Neutrophil (primary cell): ENCODE data around the gene GBE1.

ENCODE experiments used
- H3K27ac ChIP-seq: fragments of 200-600 bp; sonication (generic); 2 replicates; pipeline ENCODE4 v1.5.1; 2016; ENCODE audit warnings: mild to moderate bottlenecking, moderate library complexity
- H3K27me3 ChIP-seq: fragments of 200-600 bp; sonication (generic); 2 replicates; pipeline ENCODE4 v1.6.0; 2016; ENCODE audit warnings: mild to moderate bottlenecking
- H3K36me3 ChIP-seq: fragments of 200-600 bp; sonication (generic); 2 replicates; pipeline ENCODE4 v1.5.1; 2017
- H3K4me1 ChIP-seq, 2 experiments: fragments of 200-600 bp in 1 of 2; sonication (generic) in 1 of 2; 1 replicate in 1 of 2; 2 replicates in 1 of 2; pipeline versions ENCODE4 v1.5.1 to v1.6.1; 2013 to 2016; ENCODE audit warnings: low read depth in 1 of 2, low read length in 1 of 2, mild to moderate bottlenecking in 1 of 2, moderate library complexity in 1 of 2; ENCODE audit not compliant: control insufficient read depth in 1 of 2, insufficient read depth in 1 of 2
- H3K4me3 ChIP-seq, 2 experiments: fragments of 200-600 bp in 1 of 2; sonication (generic) in 1 of 2; 1 replicate in 1 of 2; 2 replicates in 1 of 2; pipeline ENCODE4 v1.5.1; 2013 to 2016; ENCODE audit warnings: low read depth in 1 of 2, low read length in 1 of 2, mild to moderate bottlenecking in 1 of 2, moderate library complexity in 1 of 2
- H3K9me3 ChIP-seq: fragments of 200-600 bp; sonication (generic); 2 replicates; pipeline ENCODE4 v1.5.1; 2016
- CTCF ChIP-seq: fragments of 200-600 bp; sonication (generic); IDR thresholded peaks from 2 replicates; pipeline ENCODE4 v1.5.1; 2016; ENCODE audit warnings: antibody characterized with exemption

Gene GBE1

GRCh38 chr3:81716870-81717509 lies 44.5 kb downstream of the GBE1 start:
- H3K9me3 ChIP-seq: no peaks in the 10 kb centered on the region
- H3K4me3 ChIP-seq: no peak overlapping the region
- no peaks in the 10 kb centered on the region for H3K36me3 ChIP-seq
- H3K4me1 ChIP-seq: peaks cover 9 to 19% of the 10 kb centered on the region in 2 experiments
- H3K27me3 ChIP-seq: no peaks in the 10 kb centered on the region
- H3K27ac ChIP-seq: peak overlapping the region; percentile 59
- TF ChIP-seq CTCF: no peak

- Histone ChIP-seq H3K27ac (peak overlapping the region; percentile 5), H3K4me1 (peaks cover 18 to 28% of the 10 kb centered on the region in 2 experiments)
Observed at GRCh38 chr3:81713031-81713430, 48.4 kb downstream of the GBE1 start.

GRCh38 chr3:81709606-81710005 lies 51.8 kb downstream of the GBE1 start:
- Histone ChIP-seq H3K4me3 (no peak overlapping the region), H3K27ac (no peak overlapping the region), H3K27me3 (no peaks in the 10 kb centered on the region), H3K36me3 (no peaks in the 10 kb centered on the region), H3K9me3 (no peaks in the 10 kb centered on the region), H3K4me1 (peaks cover 21 to 32% of the 10 kb centered on the region in 2 experiments)
- no peak for TF ChIP-seq CTCF

More at GRCh38 chr3:81713031-81713430, 48.4 kb downstream of the GBE1 start:
- no peak overlapping the region for H3K4me3 ChIP-seq
- H3K27me3 ChIP-seq: no peaks in the 10 kb centered on the region
- H3K9me3 ChIP-seq: no peaks in the 10 kb centered on the region
- H3K36me3 ChIP-seq: no peaks in the 10 kb centered on the region
- TF ChIP-seq CTCF: no peak

GRCh38 chr3:81707996-81708395 lies 53.4 kb downstream of the GBE1 start:
- Histone ChIP-seq H3K27me3 (no peaks in the 10 kb centered on the region), H3K4me1 (peaks cover 21 to 32% of the 10 kb centered on the region in 2 experiments)

GRCh38 chr3:81702126-81702525 lies 59.3 kb downstream of the GBE1 start:
- Histone ChIP-seq H3K9me3 (no peaks in the 10 kb centered on the region), H3K4me1 (peaks cover 8 to 12% of the 10 kb centered on the region in 2 experiments), H3K4me3 (no peak overlapping the region), H3K36me3 (no peaks in the 10 kb centered on the region), H3K27me3 (no peaks in the 10 kb centered on the region), H3K27ac (no peak overlapping the region)
- no peak for TF ChIP-seq CTCF

More at GRCh38 chr3:81707996-81708395, 53.4 kb downstream of the GBE1 start:
- Histone ChIP-seq H3K27ac (peak overlapping the region; percentile 55), H3K9me3 (no peaks in the 10 kb centered on the region), H3K4me3 (no peak overlapping the region), H3K36me3 (no peaks in the 10 kb centered on the region)
- TF ChIP-seq CTCF: no peak
